GM18870 (cell line): Measurements from ENCODE around the gene C19orf67.
A peak's percentile ranks its signal among the peaks of the same experiment; 100 is the strongest.

Experiments
- ATAC-seq: cut with Tn5 transposase; IDR thresholded peaks from one replicate; pipeline ENCODE4 v1.9.1; 2021; ENCODE audit warnings: moderate library complexity; ENCODE audit not compliant: unreplicated experiment

Gene C19orf67

DNA sequence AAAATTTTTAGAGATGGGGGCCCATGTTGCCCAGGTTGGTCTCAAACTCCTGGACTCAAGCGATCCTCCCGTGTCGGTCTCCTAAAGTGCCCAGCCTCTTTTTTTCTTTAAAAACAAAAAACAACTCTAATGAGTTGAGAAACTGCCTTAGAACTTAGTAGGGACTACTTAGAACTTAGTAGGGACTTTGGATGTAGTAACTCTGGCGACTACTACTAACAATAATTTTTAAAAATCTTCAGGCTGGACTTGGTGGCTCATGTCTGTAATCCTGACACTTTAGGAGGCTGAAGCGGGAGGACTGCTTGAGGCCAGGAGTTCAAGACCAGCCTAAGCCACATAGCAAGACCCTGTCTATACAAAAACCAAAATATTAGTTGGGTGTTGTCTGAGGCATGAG lies 515 bp upstream of the C19orf67 start:
- ATAC-seq: no peak

DNA sequence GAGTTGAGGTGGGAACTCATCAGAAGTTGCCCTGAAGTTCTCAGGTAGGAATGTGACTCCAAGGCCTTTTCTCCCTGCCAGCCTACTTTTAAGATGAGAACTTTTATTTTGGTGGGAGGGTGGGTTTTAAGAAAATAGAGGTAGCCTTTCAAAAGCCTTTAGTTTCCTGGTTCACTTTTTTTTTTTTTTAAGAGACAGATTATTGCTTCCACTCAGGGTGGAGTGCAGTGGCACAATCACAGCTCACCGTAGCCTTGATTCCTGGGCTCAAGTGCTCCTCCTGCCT lies 3.0 kb downstream of the C19orf67 start:
- ATAC-seq: no peak

DNA sequence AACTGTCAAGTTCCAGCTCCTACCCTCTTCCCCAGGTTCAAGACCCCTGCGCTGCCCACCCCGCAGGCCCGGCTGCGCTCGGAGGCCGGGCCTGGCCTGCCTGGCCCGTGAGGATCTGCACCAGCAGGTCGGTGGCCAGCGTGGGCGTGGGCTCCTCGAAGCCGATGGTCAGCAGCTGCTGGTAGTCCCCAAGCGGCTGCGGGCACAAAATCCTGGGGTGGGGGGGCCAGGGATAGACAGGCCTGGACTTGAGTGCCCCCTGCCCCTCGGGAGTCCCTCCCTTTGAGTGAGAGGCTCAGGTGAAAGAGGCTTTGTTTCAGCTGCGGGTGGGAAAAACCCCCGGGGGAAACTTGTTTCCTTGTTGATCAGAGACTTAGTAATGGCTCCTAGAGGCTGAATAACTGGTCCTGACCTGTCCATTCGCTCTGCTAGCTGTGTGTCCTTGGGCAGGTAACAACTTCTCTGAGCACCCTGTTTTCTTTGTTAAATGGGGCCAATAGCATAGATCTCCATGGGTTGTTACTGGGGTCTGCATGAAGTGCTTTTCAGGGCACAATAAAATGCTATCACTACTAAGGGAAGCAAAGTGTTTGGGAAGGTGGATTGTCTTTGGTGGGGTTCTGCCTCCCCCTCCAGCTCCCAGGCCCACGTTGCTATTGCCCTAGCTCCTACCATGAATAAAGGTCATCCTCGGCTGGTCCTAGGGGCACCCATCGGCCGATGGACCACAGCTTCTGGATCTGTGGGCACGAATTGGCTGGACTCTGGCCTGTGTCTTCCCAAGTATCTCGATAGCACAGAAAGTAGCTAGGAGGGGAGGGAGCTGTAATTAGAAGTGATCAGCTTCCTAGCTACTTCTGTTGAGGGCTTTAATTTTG lies 3.5 kb downstream of the C19orf67 start:
- no peak for ATAC-seq

DNA sequence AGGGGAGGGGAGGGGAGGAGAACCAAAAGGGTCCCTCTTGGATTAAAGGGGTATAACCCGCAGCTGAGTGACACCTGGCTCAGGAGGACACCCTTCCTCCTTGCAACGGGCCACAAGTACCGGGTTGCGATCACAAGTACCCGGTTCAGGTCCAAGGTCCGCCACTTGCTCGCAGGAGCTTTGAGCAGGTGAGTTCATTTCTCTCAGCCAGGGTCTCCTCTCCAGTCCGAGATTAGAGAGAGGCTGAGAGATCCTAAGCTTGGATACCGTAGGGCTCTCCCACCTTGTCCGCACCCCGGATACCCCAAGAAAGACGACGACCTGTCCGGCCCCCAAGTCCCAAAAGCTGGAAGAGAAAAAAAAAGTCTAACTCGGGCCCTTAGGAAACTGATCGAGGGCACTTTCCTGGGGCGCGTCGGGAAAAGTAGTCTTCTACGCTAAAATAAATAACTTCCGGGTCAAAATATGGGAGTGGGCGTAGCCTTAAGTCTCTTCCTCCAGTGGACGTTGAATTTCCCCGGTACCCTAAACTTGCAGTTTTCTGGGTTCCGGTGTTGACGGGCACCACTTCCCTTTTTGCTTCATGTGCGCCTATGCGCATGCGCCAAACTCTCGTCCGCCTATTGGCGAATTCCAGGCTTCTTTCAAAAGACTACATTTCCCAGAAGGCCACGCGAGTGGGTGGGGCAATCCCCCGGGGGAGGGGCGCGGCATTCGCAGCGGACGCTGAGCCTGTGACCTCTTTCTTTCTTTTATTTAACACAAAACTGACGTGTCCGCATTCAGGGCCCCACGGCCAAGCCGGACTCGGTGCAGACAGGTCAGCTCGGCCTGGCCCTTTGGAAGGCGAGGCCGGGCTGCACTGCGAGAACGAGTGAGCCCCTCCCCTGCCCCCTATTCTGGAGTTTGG lies 4.4 kb downstream of the C19orf67 start:
- peak; percentile 90 for ATAC-seq

DNA sequence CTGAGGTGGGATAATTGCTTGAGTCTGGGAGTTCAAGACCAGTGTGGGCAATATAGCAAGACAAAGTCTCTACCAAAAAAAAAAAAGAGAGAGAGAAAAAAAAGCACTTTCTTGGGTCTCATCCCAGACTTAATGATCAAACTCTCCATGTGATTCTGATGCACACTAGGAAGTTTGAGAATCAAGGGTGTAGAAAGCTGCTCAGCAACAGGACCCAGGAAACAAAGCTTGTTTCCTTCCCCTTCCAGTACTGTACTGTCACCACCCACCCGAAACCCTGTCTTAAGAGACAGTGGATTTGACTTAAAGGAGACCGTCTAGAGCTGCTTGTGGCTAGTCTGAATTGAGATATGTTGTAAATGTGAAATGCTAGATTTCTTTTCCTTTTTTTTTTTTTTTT lies 7.2 kb downstream of the C19orf67 start:
- no peak for ATAC-seq

DNA sequence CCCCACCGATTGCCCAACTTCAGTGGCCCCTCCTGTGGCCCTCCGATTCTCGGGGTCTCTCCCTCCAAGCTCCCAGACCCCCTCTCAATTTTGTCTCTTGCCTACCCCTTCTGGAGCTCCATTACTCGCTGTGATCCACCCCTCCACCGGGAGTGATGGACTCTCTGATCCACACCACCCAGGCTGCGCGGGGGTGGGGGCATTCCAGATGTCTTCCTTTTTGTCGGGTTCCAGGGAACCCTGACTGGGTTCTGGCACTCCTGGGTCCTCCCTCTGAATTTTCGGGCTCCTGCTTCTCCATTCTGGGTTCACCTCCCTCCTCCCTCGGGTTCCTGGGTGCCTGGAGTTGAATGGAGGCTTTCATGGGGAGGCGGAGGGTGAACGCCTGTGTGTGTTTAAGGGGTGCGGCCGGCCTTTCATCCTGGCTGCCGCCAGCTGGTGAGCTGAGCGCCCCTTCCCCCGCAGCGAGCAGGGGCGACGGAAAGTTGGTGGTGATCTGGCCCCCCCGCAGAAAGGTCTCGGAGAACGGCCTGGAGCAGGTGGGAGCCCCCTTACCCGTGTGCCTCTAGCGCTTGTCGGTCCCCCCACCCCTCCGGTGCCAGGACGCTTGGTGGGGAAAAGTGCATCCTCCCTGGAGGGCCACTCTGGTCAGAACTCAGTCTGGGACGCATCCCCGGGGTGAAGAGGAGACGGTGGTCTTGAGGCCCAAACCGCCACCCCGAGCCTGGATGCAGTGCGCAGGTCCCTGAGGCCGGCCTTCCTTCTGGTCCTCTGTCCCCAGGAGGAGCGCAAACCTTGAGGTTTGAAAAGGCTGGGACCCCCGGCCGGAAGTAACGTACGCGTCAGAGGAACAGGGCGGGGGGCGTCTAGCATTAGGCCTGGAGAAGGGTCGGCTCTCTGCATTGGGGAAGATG lies 11.4 kb downstream of the C19orf67 start:
- no peak for ATAC-seq

DNA sequence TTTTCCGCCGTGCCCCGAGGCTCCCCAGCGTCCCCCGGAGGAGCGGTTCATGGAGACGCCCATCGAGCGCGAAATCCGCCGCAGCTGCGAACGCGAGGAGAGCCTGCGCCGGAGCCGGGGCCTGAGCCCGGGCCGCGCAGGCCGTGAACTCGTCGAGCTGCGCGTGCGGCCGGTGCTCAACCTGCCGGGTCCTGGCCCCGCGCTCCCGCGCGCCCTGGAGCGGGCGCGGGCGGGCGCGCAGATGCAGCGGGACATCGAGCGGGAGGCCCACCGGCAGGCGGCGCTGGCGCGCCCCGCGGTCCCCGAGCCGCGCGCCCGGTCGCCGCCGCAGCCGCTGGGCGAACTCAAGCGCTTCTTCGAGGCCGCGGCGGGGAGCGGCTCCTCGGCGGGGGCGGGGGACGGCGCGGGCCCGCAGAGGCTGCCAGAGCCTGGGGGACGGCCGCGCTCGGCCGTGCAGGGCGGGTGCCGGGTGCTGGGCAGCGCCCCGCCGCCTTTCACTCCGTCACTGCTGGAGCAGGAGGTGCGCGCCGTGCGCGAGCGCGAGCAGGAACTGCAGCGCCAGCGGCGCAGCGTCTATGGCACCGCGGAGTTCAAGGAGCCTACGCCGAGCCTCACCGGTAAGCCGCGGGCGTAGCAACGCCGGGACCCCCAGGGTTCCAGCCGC lies 12.2 kb downstream of the C19orf67 start:
- ATAC-seq: peak; percentile 44

DNA sequence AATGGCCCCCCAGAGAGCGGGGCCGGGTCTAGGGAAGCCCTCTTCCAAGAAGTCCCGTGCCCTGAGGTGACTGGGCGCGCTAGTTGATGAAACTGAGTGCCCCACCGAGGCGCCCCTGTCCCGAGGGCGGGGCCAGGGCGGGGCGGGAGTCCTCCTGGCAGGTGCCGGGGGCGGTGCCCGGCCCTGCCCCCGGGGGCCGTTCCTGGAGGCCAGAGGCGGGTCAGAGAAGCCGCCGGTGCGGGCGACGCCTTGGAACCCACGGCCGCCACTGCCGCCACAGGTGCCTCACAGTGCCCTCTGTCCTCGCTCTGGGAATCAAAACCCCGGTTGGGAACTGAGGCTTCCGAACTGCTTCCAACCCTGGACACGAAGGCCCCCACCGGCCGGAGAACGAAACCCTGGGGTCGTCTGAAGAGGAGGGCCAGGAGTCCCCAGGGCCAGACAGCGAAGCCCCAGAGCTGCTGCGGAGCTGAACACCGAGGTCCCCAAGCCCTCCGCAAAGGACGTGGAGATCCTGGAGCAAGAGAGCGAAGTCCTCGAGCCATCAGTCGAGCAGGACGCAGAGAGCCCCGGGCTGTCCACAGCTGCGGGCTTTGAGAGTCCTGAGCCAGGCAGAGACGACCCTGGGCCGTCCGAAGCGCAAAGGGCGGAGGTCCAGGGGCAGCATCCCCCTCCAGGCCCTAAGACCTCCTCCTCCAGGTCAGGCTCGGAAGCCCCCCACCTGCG lies 12.9 kb downstream of the C19orf67 start, which contains the start of gene MISP3:
TSS of gene MISP3 (plus strand) at position 252 of the 726 bp plus-strand sequence. CDS start 524 bp downstream, outside the sequence.
- no peak for ATAC-seq

DNA sequence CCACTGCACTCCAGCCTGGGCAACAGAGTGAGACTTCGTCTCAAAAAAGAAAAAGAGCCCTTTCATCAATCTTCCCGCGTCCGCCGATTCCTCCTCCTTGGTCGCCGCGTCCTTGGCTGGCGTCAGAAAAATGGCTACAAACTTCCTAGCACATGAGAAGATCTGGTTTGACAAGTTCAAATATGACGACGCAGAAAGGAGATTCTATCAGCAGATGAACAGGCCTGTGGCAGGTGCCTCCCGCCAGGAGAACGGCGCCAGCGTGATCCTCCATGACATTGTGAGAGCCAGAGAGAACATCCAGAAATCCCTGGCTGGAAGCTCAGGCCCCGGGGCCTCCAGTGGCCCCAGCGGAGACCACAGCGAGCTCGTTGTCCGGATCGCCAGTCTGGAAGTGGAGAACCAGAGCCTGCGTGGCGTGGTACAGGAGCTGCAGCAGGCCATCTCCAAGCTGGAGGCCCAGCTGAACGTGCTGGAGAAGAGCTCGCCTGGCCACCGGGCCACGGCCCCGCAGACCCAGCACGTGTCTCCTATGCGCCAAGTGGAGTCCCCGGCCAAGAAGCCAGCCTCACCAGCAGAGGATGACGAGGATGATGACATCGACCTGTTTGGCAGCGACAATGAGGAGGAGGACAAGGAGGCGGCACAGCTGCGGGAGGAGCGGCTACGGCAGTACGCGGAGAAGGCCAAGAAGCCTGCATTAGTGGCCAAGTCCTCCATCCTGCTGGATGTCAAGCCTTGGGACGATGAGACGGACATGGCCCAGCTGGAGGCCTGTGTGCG lies 15.1 kb downstream of the C19orf67 start:
- ATAC-seq: no peak

DNA sequence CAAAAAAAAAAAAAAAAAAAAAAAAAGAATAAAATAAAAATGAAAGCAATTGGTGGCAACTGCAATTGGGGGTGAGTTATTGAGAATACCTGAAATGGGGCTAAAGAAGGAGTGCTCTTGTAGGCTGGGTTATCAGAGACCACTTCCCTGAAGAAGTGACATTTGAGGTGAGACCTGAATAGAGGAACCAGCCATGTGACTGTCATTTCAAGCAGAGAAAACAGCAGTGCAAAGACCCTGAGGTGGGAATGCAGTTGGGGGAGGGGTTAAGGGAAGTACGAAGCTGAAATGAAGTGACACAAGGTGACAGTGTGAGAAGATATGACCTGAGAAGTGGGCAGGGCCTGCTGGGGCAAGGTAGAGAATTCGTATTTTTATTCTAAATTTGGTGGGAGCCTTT lies 19.4 kb downstream of the C19orf67 start:
- ATAC-seq: no peak

DNA sequence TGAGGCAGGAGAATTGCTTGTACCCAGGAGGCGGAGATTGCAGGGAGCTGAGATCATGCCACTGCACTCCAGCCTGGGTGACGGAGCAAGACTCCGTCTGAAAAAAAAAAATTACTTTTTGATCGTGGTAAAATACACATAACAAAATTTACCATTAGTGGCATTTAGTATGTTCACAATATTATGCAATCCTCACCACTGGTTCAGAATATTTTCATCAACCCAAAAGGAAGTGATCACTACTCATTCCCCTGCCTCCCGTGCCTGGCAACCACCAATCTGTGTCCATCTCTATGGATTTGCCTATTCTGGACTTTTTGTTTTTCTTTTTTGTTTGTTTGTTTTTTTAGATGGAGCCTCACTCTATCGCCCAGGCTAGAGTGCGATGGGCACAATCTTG lies 22.5 kb downstream of the C19orf67 start:
- ATAC-seq: no peak

DNA sequence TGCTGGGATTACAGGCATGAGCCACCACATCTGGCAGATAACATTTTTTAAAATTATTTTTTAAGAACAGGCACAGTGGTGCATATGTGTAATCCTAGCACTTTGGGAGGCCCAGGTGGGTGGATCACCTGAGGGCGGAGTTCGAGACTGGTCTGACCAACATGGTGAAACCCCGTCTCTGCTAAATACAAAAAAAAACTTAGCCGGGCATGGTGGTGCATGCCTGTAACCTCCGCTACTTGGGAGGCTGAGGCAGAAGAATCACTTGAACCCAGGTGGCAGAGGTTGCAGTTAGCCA lies 23.1 kb downstream of the C19orf67 start:
- no peak for ATAC-seq

DNA sequence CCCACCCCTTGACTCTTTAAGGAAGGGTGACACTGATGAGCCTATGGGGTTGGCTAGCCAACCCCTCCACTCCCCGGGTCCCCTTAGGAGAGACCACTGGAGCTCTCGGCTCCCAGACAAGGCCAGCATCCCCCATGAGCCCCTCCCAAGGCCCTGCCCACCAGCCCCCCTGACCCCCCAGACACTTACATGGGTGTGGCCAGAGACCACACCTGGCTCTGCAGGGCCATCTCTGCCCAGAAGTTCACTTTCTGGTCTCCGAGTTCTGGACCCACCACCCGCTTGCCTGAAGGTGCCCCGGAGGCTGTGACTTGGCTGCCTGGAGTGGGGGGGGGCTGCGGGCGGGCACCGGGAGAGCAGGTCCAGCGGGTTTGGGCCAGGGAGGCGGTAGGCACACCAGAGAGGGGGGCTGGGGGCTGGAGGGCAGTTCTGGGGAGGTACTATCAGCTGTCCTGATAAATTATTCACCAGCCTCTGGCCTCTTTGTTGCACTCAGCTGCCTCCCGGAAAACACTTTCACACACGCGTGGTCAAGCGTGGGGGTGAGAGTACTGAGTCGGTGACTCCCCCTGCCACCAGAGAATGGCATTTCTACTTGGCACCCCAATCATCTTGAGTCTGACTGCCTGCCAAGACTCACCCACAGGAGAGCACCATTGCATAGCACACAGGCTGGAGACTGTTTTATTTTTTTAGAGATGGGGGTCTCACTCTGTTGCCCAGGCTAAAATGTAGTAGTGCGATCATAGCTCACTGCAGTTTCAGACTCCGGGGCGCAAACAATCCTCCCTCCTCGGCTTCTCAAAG lies 23.6 kb downstream of the C19orf67 start, which contains the start of gene PALM3:
TSS of gene PALM3 (minus strand) at position 326 of the 807 bp plus-strand sequence. CDS start at position 230, 96 bp downstream.
- ATAC-seq: no peak

DNA sequence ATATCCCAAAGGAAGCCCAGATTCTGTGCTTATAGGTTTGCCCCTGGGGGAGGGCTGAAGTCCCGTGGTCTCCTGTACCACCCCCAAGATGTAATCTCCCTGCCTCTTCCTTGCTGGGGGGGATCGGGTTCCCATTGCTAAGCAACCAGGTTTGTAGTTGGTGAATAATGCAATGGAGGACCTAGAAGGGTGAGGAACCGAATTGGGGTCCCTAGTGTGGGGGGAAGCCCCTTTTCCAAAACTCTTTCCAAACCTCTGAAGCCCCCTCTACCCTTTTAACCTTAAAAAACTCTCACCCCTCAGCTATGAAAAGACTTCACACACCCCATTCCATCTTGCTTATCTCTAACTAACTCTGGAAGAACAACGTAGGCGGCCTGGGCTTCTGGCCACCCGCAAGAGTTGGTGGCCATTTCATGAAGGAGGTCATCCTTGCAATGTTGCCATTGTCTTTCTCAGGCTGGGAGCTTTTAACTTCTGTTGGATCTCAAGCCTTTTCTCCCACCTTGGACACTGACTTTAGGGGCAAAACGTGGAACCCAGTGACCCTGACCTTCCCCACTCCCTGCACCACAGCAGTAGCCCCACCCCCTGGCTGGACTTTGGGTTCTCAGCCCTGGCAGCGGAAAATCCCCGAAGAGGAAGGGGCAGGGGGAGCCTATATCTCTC lies 24.4 kb downstream of the C19orf67 start:
- no peak for ATAC-seq

DNA sequence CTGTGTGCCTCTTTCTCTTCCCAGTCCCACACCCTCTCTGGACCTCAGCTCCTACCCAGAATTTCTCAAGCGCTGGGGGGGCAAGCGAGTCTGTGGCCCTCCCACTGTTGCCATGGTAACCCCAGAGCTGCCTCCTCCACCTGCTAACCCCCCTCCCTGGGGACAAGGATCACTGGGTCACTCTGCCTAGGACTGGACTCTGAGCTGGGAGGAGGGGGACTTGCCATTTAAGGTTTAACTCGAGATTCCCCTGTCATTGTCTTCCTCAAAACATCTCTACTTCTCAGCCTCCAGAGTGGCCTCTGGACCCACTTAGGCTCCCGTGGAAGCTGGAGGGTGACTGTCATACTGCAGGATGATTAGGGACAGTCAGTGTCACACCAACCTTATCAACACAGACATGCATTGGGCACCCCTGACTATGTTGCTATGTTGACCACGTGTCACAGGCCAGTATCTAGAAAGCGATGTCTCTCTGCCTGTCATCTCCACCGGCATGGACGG lies 25.9 kb downstream of the C19orf67 start:
- ATAC-seq: no peak

DNA sequence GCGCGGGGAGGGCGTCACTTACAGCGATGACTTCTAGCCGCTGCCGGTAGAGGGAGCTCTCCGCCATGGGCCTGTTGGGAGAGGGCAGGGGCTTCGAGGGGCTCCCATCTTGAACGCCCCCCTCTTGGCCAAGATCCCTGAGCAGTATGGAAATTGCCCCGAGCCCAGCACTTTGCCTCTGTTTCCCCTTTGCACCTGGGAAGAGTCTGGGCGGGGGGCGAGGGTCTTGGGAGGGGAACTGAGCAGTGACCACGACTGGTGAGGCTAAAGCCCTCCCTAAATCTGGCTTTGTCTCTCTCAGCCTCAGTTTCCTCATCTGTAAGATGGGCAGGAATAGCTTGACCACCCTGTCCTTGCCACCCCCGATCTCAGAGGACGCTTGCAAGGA lies 26.5 kb downstream of the C19orf67 start:
- no peak for ATAC-seq
